Retinal pigment epithelial cell (primary cell): ENCODE data around the gene GID8.
A peak's percentile ranks its signal among the peaks of the same experiment; 100 is the strongest.

Experiments used
- DNase-seq: peaks from one replicate; pipeline ENCODE4 v3.0.0-alpha.2; 2010; ENCODE audit warnings: low read depth
- H3K4me3 ChIP-seq: 2 replicates; pipeline ENCODE4 v1.5.1; 2011; ENCODE audit warnings: mild to moderate bottlenecking, low read length, control low read depth, moderate library complexity
- CTCF ChIP-seq: conservative IDR thresholded peaks from 2 replicates; pipeline ENCODE4 v1.5.1; 2011; ENCODE audit warnings: low read depth, low read length, control low read depth, inconsistent platforms

The GID8 gene

GRCh38 chr20:62928246-62928939 lies 9.6 kb upstream of the GID8 start:
- peak overlapping the region; percentile 53 for H3K4me3 ChIP-seq
- no peak for DNase-seq
- no peak for TF ChIP-seq CTCF

- peak overlapping the region; percentile 53 for H3K4me3 ChIP-seq
- TF ChIP-seq CTCF: no peak
- no peak for DNase-seq
Observed at GRCh38 chr20:62929051-62929538, 8.9 kb upstream of the GID8 start.

- no peak overlapping the region for H3K4me3 ChIP-seq
- no peak for TF ChIP-seq CTCF
- DNase-seq: no peak
Observed at GRCh38 chr20:62931464-62931863, 6.5 kb upstream of the GID8 start.

GRCh38 chr20:62933966-62934365 lies 4.0 kb upstream of the GID8 start:
- no peak for TF ChIP-seq CTCF
- DNase-seq: no peak
- no peak overlapping the region for H3K4me3 ChIP-seq

GRCh38 chr20:62935204-62935967 lies 2.6 kb upstream of the GID8 start:
- DNase-seq: no peak
- TF ChIP-seq CTCF: no peak
- H3K4me3 ChIP-seq: peak overlapping the region; percentile 15

GRCh38 chr20:62935968-62936585 lies 1.9 kb upstream of the GID8 start:
- peak overlapping the region; percentile 88 for H3K4me3 ChIP-seq
- DNase-seq: peak; percentile 48
- no peak for TF ChIP-seq CTCF
